ENCODE results near the gene RBM39.

- TF ChIP-seq CTCF (IDR thresholded peaks at IDR 0.05) (no peak), POLR2A (IDR thresholded peaks at IDR 0.05) (no peak)
These were observed 44.3 kb downstream of the RBM39 start for GRCh38 chr20:35697696-35698297.

Data from lower leg skin (tissue), 3 donors.